ENCODE results near the gene TM7SF2.

DNA sequence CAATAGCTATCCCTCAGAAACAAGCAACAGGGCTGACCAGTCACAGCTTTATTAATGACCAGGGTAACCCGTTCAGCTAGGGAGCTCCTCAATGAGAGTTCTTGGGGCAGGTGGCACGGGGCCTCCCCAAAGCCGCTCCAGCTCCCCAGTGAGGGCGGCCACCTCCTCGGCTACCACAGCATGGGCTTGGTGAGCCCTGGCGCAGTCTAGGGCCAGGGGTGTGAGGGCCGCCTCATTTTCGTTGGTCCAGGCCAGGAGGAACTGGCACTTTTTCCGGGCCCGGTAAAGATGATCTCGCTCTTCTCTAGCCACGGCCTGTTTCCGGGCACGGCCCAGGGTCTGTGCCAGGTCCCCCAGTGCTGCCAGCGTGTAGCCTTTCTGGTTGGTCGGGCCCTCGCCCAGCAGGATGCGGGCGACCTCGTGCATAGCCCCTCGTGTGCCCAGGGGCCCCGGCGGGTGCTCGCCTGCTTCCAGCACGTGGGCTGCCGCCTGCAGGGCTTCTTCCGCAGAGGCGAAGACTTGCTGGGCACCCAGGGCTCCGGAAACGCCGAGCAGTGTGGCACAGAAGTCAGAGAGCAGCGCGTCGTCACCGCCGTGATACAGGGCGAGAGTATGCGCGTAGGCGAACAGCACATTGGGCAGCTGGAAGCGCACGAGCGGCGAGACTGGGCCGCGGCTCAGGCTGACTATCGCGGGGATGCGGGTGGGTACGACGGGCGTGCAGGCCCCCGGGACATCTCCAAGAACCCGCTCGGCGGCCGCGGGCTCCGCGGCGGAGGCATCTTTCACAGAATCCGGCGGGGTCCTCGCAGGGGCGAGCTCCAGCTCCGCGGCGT is 4.9 kb downstream of the TM7SF2 start:
- TF ChIP-seq EZH2phosphoT487 (IDR thresholded peaks at IDR 0.05; ENCODE audit: borderline replicate concordance, low read length) = no peak
- TF ChIP-seq, protein P1, sequence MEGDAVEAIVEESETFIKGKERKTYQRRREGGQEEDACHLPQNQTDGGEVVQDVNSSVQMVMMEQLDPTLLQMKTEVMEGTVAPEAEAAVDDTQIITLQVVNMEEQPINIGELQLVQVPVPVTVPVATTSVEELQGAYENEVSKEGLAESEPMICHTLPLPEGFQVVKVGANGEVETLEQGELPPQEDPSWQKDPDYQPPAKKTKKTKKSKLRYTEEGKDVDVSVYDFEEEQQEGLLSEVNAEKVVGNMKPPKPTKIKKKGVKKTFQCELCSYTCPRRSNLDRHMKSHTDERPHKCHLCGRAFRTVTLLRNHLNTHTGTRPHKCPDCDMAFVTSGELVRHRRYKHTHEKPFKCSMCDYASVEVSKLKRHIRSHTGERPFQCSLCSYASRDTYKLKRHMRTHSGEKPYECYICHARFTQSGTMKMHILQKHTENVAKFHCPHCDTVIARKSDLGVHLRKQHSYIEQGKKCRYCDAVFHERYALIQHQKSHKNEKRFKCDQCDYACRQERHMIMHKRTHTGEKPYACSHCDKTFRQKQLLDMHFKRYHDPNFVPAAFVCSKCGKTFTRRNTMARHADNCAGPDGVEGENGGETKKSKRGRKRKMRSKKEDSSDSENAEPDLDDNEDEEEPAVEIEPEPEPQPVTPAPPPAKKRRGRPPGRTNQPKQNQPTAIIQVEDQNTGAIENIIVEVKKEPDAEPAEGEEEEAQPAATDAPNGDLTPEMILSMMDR (IDR thresholded peaks at IDR 0.05; ENCODE audit: low read depth, low read length, poor library complexity, severe bottlenecking) = no peak

Data from DOHH2 (cell line).